Medulla oblongata (tissue), 1 donor: ENCODE results near the gene MUC6.

Source experiments
- DNase-seq: peaks from one replicate; pipeline ENCODE4 v3.0.0-alpha.2; 2015; ENCODE audit errors: extremely low spot score

Gene MUC6

GRCh38 chr11:1051356-1052132 is 15.0 kb upstream of the MUC6 start:
- DNase-seq: no peak

GRCh38 chr11:1050581-1051355 is 14.2 kb upstream of the MUC6 start:
- peak; percentile 55 for DNase-seq

- no peak for DNase-seq
Measured at GRCh38 chr11:1049911-1050580, 13.5 kb upstream of the MUC6 start.

DNA sequence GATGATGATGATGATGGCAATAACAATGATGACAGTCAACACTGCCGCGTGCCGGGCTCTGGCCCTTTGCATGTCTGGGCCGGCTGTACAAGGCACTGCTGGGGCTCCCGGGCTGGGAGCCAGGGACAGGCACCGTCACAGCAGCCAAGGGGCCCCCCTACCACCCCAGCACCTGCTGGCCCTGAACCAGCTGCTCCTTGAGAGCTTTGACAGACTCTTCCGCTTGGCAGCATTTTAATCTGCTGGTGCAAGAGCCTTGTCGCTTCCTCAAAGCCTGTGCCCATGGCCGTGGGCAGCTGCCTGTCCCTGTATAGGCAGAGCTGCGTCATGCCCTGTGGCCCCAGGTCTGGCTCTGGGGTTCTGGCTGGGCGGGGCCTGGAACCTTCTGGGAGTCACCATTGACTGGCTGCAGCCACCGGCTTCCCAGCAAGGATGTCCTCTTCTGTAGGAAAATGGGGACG is 12.9 kb upstream of the MUC6 start:
- DNase-seq: no peak

- no peak for DNase-seq
Measured at GRCh38 chr11:1049071-1049405, 12.5 kb upstream of the MUC6 start.

DNA sequence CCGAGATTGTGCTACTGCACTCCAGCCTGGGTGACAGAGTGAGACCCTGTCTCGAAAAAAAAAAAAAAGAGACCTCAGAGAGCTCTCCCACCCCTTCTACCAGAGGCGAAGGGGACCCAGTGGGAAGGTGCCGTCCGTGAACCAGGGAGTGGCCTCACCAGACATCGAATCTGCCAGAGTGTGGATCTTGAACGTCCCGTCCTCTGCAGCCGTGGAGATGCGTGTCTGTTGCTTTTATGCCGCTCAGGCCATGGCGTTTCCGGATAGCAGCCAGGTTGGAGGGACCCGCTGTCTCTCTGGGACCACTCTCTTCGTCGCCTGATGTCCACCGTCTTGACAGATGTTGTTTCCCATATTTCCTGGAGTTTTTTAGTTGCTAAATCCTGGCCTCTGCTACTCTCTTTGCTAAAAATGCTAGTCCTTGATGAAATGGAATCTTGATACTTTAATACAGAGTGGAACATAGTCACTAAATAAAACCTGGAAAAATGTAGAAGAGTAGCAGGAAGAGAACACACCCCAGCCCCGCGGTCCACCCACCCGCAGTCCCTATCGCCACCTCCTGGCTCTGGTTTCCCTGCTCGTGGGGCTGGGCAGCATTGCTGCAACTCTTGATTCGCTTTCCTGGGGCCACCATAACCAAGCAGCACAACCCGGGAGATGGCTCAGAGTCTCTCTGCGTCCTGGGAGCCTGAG is 12.0 kb upstream of the MUC6 start:
- DNase-seq: no peak

- no peak for DNase-seq
Measured at GRCh38 chr11:1047595-1048156, 11.2 kb upstream of the MUC6 start.

DNA sequence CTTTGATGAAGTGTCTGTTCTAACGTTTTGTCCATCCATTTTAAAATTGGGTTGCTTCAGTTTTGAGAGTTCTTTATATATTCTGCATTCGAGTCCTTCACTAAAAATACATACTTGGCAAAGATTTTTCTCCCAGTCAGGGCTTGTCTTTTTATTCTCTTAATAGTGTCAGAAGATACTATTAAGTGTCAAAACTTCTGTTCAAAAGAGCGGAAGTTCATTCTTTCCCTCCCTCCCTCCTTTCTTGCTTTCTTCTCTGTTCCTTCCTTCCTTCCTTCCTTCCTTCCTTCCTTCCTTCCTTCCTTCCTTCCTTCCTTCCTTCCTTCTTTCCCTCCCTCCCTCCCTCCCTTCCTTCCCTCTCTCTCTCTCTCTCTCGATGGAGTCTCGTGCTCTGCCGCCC is 7.6 kb upstream of the MUC6 start:
- DNase-seq: no peak

DNA sequence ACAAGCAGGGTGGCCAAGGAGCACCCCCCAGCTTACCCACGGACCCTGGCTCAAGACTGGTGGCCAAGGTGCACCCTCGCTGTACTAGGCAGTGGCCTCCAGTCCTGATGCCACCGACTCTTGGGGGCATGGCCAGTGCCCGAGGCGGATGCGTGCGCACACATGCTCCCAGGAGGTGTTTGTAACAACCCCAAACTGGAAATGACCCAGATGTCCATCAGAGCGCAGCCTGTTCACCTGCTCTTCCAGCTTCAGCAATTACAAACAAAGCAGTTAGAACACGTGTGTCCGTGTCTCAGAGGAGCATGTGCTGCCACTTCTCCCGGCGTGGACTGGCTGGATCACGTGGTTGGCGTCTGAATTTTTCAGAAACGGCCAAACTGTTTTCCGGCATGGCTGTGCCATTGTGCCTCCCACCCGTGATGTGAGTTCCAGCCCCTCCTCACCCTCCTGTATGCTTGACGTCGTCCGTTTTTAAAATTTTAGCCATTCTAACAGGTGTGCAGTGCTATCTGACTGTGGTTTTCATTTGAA is 7.1 kb upstream of the MUC6 start:
- no peak for DNase-seq

GRCh38 chr11:1042626-1043562 is 6.4 kb upstream of the MUC6 start:
- no peak for DNase-seq

DNA sequence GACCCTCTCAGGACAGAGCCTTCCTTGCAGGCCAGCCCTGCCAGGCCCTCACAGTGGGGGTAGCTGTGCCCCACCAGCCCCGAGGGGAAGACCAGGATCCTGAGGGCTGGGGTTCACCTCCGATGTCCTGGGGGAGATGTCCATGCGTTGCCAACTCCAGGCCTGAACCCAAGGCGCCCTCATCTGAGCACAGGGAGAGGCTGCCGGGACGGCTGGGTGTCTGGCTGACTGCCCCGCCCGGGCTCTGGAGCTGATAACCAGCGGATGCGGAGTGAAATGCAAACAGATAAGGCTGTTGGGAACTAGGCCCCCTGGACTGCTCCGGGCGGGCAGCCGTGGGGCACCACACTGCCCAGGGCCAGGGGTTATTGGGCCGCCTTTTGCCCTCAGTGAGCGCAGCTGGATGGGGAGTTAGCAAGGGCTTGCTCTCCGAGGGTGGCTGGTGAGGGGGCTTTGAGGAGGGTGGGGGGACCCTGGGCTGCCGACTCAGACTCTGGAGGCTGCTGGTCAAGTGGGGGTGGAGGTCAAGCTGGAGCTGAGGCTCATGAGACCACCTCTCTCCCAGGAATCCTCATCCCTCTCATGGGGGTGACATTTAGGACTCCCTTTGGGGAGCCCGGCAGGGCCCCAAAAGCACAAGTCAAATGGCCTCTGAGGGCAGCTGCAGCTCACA is 5.6 kb upstream of the MUC6 start:
- no peak for DNase-seq

- no peak for DNase-seq
Measured at GRCh38 chr11:1041471-1041870, 5.0 kb upstream of the MUC6 start.

DNA sequence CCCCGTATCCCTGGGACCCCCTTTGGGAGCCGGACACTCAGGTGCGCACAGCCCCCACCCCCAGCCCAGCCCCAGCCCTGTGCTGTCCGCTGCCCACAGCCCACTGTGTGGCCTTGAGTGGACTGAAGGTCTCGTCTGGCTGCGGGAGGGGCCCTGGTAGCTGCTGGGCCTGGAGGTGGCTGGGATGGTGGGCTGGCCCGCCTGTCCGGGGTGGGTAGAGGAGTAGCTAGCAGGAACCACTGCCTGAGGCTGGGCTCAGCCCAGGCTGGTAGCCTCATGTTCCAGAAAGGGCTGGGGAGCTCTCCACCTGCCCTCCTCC is 4.6 kb upstream of the MUC6 start:
- no peak for DNase-seq

DNA sequence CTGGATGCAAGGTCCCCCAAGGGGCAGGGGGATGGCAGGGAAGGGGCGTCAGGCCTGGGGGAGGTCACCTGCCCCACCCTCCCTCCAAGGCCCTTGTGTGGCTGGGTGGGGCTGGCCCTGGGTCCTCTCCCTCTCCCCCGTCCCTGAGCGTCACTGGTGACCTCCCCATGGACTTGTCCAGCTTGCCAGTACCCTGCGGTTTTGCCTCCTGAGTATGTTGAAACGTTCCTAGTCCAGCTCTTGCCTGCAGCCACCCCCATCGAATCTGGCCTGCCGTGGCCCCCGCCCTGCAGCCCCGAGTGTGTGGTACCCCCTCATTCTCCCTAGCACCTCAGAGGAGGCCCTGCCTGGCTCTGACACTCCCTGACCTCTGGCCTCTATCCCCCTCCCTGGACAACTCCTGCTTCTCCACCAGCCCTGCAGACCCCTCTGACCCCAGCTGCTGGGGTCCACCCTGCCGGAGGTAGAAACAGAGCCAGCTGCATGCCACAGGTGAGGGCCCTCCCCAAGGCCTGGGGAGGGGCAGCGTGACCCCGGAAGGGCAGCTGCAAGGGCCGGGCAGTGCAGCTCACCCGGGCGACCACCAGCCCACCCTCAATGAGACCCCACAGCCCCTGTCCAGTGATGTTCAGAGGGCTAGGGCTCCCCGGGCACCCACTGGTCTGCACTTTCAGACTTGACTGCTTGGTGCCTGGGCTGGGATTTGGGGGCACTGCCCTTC is 4.1 kb upstream of the MUC6 start:
- no peak for DNase-seq

DNA sequence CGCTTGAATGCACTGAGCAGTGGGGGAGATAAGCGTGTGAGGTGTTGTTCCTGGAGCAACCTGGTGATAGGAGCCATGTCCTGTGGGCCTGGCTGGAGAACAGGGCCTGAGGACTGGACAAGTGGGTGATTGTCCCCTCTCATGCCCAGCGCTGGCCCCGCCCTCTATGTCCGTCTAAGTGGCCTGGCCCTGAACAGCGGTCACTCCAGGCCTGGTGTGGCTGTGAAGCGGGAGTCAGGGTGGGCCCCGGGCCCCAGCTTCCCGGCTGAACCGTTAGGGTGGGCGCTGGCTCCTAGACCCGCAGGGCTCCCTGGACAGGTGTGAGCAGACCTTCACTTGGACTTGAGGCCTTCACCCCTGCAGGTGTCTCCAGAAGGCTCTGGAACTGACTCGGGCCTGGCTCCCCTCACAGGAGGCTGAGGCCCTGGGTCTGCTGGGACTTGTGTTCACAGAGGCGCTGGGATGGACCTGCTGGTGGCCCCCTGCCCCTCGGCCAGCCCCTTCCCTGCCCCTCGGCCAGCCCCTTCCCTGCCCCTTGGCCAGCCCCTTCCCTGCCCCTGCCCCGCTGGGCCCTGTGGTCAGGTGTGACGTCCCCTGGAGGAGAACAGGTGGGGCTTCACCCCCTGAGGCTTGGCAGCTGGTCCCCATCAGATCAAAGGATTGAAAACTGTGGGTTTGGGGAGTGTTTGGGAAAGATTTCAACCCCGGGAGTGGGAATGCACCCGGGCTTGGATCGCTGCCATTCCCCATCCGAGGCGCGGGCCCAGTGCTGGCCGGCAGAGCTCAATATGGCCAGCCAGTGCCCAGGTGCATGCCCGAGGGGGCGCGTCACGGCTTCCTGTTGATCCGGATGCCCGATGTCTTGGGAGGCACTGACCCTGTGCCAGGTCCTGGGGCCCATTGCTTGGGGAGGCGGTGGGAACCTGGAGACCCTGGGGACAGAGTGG is 3.2 kb upstream of the MUC6 start:
- no peak for DNase-seq

GRCh38 chr11:1038921-1039320 is 2.4 kb upstream of the MUC6 start:
- DNase-seq: no peak

DNA sequence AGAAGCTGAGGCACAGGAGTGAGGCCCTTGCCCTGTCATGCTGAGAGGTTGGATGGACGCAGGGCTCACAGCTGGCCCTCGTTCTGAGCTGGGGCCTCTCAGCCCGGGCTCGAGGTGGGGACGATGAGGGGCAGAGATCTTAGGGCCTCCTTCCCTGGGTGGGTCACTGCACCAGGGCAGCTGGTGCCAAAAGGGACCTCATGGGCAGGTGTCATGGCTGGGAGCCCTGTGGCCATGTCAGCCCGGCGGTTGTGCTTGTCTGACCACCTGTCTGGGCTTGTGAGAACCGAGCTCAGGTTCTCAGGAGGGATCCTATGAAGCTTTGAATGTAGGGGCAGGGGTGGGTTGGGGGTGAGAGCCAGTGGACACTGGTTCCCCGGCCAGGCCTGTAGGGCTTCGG is 1.8 kb upstream of the MUC6 start:
- DNase-seq: no peak

- DNase-seq: no peak
Measured at GRCh38 chr11:1037506-1038055, 1.1 kb upstream of the MUC6 start.
